ENCODE measurements around the gene SH3RF3.
"Not testable (repeated sequence)": the region's sequence is repeated elsewhere in the genome, so short reads cannot be mapped to it uniquely, and the experiment has no call there.

- not testable (repeated sequence) for TF ChIP-seq POLR2A (IDR thresholded peaks at IDR 0.05; ENCODE audit: low read length); GATA1 (IDR thresholded peaks at IDR 0.05; ENCODE audit: low read depth, low read length)
Measured at GRCh38 chr2:109162367-109162766, 33.4 kb downstream of the SH3RF3 start.
